ENCODE results near the gene IFITM2.

- TF ChIP-seq, protein P1, sequence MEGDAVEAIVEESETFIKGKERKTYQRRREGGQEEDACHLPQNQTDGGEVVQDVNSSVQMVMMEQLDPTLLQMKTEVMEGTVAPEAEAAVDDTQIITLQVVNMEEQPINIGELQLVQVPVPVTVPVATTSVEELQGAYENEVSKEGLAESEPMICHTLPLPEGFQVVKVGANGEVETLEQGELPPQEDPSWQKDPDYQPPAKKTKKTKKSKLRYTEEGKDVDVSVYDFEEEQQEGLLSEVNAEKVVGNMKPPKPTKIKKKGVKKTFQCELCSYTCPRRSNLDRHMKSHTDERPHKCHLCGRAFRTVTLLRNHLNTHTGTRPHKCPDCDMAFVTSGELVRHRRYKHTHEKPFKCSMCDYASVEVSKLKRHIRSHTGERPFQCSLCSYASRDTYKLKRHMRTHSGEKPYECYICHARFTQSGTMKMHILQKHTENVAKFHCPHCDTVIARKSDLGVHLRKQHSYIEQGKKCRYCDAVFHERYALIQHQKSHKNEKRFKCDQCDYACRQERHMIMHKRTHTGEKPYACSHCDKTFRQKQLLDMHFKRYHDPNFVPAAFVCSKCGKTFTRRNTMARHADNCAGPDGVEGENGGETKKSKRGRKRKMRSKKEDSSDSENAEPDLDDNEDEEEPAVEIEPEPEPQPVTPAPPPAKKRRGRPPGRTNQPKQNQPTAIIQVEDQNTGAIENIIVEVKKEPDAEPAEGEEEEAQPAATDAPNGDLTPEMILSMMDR (IDR thresholded peaks at IDR 0.05): no peak
- TF ChIP-seq POLR2A (IDR thresholded peaks at IDR 0.05): no peak
Measured at GRCh38 chr11:325796-326591, 18.4 kb downstream of the IFITM2 start.

Measured in body of pancreas (tissue), 4 donors.